Ovary (tissue), 3 donors: ENCODE results near the gene CNNM3.

ENCODE experiments used
- POLR2A ChIP-seq: fragments of 450-650 bp; IDR thresholded peaks from one replicate; pipeline ENCODE4 v1.6.1; 2017; ENCODE audit warnings: antibody characterized with exemption, mild to moderate bottlenecking, moderate library complexity
- TF ChIP-seq, protein P1 (sequence below), 3 donors: fragments of 450-650 bp in 2 of 3; fragments of 200-600 bp in 1 of 3; IDR thresholded peaks; one replicate each; pipeline versions ENCODE4 v1.5.1 to v1.8.0; 2016 to 2022; ENCODE audit warnings: antibody characterized with exemption in 3 of 3, mild to moderate bottlenecking in 1 of 3
- donor health status: DM: no; HTN: no; CAD: no.

DNA sequence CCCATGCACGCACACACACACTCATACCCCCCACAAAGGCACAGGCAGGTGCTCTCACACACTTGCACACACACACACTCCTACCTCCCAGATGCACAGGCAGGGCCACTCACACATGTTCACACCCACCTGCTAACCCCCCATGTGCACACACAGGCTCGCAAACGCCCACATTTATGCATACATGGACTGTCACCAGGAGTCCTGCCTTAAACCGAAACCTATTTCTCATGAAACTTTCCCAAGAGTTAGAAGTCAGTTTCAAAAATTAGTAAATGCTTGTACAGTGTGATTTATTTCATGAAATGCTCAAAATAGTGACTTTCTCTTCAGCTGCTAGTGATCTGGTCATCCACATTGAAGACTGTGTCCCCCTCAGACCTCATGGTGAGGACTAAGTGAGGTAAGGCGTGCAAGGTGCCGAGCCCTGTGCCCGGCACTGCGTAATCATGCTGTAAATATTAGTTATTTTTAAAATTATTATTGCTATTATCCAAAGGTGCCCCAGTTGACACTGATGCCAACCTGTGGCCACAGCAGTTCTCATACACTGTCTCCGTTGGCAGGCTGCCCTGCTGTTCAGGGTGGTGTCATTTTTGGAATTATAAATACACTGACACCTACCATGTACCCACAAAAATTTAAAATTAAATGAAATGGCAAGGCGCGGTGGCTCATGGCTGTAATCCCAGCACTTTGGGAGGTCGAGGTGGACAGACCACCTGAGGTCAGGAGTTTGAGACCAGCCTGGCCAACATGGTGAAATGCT lies 43.0 kb upstream of the CNNM3 start:
- TF ChIP-seq POLR2A, result no peak
- TF ChIP-seq, protein P1, sequence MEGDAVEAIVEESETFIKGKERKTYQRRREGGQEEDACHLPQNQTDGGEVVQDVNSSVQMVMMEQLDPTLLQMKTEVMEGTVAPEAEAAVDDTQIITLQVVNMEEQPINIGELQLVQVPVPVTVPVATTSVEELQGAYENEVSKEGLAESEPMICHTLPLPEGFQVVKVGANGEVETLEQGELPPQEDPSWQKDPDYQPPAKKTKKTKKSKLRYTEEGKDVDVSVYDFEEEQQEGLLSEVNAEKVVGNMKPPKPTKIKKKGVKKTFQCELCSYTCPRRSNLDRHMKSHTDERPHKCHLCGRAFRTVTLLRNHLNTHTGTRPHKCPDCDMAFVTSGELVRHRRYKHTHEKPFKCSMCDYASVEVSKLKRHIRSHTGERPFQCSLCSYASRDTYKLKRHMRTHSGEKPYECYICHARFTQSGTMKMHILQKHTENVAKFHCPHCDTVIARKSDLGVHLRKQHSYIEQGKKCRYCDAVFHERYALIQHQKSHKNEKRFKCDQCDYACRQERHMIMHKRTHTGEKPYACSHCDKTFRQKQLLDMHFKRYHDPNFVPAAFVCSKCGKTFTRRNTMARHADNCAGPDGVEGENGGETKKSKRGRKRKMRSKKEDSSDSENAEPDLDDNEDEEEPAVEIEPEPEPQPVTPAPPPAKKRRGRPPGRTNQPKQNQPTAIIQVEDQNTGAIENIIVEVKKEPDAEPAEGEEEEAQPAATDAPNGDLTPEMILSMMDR (IDR thresholded peaks at IDR 0.05), result no peak
